CD4-positive, alpha-beta T cell treated with Interleukin-17A for 4 hours (primary cell): ENCODE results near the gene TMEM181.
"Not testable (repeated sequence)": the region's sequence is repeated elsewhere in the genome, so short reads cannot be mapped to it uniquely, and the experiment has no call there.

ENCODE experiments used
- DNase-seq: peaks from one replicate; pipeline ENCODE4 v3.0.0-alpha.2; 2020; ENCODE audit warnings: mixed read lengths

TMEM181 gene

GRCh38 chr6:158624684-158625682 is 65.1 kb downstream of the TMEM181 start:
- no peak for DNase-seq

DNA sequence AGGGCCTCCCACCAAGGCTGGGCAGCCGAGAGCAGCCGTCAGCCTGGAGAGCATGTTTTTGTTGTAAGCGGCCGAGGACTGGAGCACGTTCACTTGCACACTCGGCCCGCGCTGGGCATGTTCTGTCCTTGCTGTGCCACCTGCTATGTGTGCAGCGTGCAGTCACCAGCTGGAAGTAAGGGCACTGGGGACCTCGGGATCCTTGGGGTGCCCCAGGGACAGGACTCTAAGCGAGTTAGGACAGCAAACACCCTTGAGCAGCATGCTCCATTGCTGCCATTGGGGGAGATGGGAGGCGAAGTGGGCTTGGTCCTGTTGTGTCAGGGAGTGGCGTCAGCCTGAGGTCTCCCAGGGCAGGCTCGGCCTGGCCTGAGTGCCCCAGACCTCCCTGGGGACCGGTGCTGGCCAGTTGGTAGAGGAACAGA is 66.0 kb downstream of the TMEM181 start:
- no peak for DNase-seq

- no peak for DNase-seq
These were observed 66.7 kb downstream of the TMEM181 start for GRCh38 chr6:158626360-158627167.

GRCh38 chr6:158627168-158627939 is 67.5 kb downstream of the TMEM181 start:
- DNase-seq = no peak

DNA sequence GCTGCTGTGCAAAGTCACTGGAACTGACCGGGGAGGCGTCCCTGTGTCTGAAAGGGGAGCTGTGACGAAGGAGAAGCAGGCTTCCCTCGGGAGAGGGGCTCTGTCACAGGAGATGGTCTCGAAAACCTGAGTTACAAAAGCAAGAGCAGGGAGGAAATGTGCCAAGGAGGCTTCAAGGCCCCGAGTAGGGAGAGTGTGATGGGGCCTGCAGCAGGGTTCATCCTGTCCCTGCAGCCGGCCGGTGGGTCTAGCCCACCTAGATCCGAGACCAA is 68.0 kb downstream of the TMEM181 start:
- no peak for DNase-seq

- DNase-seq = no peak
These were observed 68.7 kb downstream of the TMEM181 start for GRCh38 chr6:158628542-158628941.

GRCh38 chr6:158629367-158630221 is 69.7 kb downstream of the TMEM181 start:
- peak; percentile 67 for DNase-seq

GRCh38 chr6:158630938-158631616 is 71.2 kb downstream of the TMEM181 start:
- DNase-seq = no peak

DNA sequence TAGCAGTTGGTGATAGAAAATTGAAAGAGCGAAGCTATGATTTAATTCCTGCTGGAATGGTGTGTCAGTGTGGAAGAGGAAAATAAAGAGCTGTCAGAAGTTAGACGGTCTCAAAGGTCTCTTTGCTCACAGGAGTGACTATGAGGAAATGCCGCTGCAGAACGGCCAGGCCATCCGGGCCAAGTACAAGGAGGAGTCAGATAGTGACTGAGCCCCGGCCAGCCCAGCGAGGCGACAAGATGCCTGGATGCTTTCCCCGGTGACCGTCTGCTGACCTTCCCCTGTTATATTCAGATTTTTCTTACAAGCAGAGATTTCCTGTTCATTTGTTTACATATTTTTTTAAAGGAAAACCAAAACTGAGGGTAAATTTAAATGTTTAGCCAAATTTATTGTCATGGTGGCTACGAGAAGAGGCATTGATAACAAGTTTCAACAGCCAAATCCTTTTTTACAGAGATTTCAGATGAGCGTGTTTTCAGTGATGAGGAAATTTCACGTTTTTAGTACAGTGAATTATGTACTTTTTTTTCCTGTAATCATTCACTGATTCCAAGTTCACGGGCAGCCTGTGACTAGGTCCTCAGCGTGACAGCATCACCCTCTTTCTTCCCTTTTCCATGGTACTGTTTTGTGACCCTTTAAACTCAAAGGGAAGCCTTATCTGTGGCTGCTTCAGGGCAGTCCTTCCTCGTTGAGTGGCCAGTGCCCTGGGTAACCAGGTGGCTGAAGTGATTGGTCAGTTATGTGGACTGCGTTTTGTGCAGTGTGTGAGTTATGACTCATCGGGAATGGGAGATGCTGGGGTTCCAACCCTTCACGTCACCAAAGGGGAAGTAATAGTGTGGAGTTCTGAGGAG is 72.0 kb downstream of the TMEM181 start:
- no peak for DNase-seq

DNA sequence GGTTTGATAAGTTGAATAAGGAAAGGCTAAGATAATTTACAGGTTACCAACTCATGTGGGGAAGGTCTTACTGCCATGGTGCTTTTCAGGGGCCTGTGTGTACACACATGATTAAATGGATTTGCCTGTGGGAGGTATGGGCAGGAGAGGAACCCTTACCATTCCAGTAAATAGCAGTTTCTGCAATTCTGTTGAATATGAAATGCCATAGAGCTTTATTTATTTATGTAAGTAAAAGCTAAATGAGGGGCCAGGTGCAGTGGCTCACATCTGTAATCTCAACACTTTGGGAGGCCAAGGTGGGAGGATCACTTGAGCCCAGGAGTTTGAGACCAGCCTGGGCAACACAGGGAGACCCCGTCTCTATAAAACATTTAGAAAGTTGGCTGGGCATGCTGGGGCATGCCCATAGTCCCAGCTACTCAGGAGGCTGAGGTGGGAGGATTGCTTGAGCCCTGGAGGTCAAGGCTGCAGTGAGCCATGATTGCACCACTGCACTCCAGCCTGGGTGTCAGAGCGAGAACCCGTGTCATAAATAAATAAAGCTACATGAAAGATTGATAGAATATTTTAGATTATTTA is 72.7 kb downstream of the TMEM181 start:
- DNase-seq = not testable (repeated sequence)

- DNase-seq = no peak
These were observed 73.2 kb downstream of the TMEM181 start for GRCh38 chr6:158633127-158633526.

GRCh38 chr6:158634695-158635426 is 75.0 kb downstream of the TMEM181 start:
- DNase-seq = no peak

DNA sequence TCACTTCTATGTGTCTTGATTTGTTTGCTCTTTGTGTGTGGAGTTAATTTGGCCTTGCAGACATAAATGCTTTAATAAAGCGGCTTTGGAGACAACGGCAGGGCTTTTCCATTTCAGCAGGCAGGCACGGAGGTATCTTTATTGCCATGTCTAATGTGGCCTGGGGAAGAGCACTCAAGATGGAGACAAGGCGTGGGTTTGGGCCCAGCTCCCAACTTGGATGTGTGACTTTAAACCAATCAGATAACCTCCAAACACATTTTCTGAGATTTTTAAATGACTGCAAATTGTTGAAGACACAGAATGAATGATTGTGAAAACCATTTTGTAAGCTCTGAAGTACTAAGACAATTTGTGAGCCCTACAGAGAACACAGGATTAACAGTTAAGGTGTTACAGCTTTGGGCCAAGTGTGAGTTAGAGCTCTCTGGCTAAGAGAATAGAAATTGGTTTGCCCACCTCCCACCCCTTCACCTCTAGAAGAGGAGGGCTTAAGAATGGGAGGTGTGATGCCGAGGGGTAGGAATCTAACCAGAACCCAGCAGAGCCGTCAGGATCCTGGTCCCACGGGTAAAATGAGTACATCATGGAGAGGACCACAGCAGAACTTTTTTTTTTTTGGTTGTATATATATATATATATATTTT is 75.7 kb downstream of the TMEM181 start:
- DNase-seq = no peak

DNA sequence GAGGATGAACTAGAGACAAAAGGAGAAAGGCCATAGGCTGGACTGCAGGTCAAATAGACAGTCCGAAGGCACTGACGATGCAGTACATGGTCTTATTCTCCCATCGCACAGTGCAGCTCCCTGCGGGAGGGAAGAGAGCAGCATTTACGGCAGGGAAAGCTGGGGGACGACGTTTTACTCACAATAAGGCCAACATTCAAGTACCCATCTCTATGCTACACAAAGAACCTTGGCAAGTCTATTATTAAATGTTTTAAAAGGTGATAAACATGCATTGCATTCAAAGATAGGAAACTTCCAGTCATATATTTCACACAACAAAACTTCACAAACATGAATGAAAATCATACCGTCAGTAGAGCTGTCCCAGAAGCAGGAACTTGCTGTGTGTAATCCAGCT is 76.9 kb downstream of the TMEM181 start:
- no peak for DNase-seq

GRCh38 chr6:158638324-158638854 is 78.5 kb downstream of the TMEM181 start:
- DNase-seq = no peak

DNA sequence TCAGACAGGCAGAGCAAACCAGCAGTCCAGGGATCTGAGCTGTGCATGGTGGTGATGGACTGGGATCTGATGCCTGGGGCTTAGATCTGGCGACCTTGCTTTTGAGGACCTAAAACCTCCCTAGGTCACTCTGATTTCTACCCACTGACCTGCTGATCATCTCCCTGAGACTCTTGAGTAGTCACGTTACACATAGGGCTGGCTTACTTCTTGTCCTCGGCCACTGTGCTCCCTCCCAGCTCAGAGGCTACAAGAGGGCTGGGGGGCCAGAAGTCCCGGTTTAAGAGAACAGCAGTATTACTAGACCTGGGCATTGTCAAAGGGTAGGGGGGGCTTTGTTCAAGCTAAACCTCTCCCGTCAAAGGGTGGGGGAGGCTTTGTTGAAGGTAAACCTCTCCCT is 79.2 kb downstream of the TMEM181 start:
- no peak for DNase-seq

DNA sequence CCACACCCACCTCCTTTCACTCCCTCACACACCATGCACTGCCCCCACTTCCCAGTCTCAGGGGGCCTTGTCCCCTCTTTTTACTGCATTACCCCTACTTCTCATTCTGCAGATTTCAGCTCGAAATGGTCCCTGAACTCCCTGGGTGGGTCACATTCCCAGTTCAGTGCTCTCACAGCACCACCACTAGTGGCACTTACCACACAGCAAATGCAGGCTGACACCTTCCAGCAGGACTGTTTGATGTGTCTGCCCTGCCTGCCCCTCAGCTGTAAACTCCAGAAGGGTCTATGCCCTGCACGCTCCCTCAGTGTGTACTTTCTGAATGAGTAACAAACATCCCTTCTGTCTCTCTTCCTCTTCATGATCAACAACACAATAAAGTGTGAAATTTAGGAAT is 80.6 kb downstream of the TMEM181 start:
- no peak for DNase-seq

DNA sequence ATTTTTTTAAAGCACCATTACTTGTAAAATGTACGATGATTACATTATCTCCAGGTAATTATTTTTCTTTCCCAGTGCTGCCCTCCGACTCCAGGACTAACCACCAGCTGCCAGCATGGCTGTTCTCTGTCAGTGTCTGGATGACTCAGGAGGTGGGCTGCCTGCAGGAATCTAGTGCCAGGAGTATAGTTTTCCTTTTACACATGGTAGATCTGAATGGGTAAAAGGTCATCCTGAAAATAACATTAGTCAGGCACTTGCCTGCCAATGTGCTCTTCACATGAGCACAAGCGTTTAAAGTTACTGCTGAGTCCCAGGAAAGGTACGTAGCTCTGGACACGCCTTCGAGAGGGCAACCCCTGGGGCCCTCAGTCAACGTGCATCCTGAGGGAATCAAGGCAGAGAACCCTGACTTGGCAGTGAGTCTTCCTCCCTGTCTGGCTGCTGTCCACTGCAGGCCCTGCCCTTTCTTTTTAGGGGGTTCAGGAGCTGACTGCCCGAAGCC is 82.3 kb downstream of the TMEM181 start:
- DNase-seq = no peak
